Fibroblast of mammary gland (primary cell): ENCODE results near the gene MYH15.

Experiments
- DNase-seq: peaks from one replicate; pipeline ENCODE4 v3.0.0-alpha.2; 2010; ENCODE audit warnings: low read depth
- H3K4me3 ChIP-seq: 2 replicates; pipeline ENCODE4 v1.5.1; 2011; ENCODE audit warnings: low read depth, mild to moderate bottlenecking, low read length, moderate library complexity; ENCODE audit not compliant: control insufficient read depth
- TF ChIP-seq, protein P1 (sequence below): conservative IDR thresholded peaks from 2 replicates; pipeline ENCODE4 v1.5.1; 2011; ENCODE audit warnings: low read depth, low read length, inconsistent platforms; ENCODE audit not compliant: control insufficient read depth, insufficient read depth

MYH15 gene

DNA sequence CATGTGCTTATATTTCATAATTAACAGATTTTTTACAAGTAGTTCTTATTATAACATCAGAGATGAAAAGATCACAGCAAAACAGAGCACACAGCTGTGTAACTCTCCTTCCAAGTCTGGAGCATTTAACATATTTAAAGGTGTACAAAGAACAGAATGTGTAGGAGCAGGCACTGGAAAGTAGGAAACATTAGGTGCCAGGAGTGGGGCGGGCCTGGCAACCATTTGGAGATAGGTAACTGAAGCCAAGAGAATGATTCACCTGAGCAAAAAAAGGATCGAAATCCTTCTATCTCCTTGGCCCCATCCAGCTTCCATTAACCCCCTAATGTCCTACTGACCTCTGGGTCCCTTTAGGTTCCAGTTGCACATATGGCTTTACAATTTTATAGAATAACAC, 2.3 kb upstream of the MYH15 start:
- TF ChIP-seq, protein P1, sequence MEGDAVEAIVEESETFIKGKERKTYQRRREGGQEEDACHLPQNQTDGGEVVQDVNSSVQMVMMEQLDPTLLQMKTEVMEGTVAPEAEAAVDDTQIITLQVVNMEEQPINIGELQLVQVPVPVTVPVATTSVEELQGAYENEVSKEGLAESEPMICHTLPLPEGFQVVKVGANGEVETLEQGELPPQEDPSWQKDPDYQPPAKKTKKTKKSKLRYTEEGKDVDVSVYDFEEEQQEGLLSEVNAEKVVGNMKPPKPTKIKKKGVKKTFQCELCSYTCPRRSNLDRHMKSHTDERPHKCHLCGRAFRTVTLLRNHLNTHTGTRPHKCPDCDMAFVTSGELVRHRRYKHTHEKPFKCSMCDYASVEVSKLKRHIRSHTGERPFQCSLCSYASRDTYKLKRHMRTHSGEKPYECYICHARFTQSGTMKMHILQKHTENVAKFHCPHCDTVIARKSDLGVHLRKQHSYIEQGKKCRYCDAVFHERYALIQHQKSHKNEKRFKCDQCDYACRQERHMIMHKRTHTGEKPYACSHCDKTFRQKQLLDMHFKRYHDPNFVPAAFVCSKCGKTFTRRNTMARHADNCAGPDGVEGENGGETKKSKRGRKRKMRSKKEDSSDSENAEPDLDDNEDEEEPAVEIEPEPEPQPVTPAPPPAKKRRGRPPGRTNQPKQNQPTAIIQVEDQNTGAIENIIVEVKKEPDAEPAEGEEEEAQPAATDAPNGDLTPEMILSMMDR: no peak
- no peak overlapping the region for H3K4me3 ChIP-seq
- no peak for DNase-seq

DNA sequence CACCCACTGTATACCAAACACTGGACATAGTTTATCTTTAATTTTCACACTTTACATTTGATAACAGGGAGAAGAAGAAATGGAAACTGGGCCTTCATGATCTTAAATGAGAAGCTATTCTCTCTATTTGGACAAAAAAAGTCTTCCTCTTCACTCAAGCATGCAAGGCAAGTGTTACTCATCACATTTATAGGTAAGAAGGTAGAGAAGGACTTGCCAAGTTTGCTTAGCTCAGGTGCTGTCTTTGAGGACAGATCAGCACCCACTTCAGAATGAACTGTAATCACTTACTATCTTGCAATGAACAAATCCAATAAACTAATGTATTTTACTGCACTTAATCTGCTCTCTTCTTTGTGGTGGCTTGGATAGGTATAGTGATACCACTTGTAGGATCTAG, 1.1 kb upstream of the MYH15 start:
- no peak for DNase-seq
- TF ChIP-seq, protein P1: no peak
- no peak overlapping the region for H3K4me3 ChIP-seq

DNA sequence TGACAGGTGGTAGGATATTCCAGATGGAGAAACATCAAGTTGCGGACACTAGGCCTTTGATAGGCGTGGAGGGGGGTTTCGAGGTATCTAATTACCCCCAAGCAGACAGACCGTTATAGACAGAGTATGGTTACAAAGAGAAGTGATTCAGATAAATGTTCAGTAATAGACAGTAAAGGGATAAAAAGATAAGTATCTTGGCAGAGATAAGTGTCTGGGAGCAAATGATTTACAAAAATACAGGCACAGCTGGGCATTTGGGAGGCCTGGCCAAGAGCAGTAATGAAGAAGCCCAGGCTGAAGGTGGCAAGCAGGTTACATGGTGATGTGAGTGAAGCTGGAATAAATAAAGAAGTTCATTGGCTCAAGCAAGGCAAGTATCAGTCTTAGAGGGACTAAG, 659 bp upstream of the MYH15 start:
- TF ChIP-seq, protein P1: no peak
- H3K4me3 ChIP-seq: no peak overlapping the region
- DNase-seq: no peak

DNA sequence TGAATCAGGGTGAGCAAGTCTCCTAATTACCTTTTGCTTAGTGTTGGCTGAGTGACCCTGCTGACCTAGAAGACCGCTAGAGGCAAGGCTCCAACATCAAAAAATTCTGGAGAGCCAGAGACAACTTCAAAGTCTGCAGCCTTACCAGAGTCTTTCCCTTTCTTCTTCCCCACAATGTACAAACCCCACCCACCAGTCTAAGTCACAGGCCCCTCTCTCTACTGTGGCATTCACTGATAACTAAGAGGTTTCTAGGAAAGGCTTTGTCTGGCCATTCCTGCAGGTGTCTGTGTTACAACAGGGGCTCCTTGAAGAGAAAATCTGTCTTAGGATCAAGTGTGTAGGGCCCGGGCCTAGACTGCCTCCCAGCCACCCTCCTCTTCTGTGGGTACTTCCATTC, 525 bp downstream of the MYH15 start:
- TF ChIP-seq, protein P1: no peak
- H3K4me3 ChIP-seq: no peak overlapping the region
- no peak for DNase-seq

DNA sequence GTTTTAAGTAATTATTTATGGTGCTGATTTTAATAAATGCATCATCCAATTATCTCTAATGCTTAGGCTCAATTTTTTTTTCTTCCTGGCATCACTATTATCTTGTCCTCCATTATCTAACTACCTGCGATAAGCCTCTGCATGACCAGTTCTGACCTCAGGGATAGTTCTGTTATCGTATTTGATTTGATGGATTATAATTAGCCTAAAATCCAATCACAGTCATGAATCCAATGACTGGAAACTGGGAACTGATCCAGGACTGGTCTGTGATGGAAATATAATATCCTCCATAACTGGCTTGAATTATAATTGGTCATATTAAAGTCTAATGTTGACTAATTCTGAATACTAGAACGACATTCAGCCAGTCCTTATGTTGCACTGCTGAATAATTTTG, 1.1 kb downstream of the MYH15 start:
- no peak overlapping the region for H3K4me3 ChIP-seq
- TF ChIP-seq, protein P1: no peak
- DNase-seq: peak; percentile 16

DNA sequence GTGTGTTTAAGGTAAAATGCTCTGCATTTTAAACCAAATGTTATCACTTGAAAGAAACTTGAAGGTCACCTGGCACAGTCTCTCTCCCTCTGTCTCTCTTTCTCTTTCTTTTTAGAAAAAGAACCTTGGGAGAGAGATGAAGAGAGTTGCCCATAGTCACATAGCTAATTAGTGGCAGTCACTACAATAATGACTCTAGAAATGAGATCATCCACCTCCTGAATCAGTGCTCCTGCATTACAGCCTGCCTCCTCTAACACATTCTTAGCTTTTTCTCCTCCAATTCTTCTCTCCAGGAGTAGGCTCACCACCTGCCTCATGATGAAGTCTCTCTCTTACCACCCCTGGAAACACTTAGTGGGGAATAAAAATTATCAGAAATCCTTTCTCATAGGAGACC, 2.5 kb downstream of the MYH15 start:
- TF ChIP-seq, protein P1: no peak
- no peak for DNase-seq
- no peak overlapping the region for H3K4me3 ChIP-seq

DNA sequence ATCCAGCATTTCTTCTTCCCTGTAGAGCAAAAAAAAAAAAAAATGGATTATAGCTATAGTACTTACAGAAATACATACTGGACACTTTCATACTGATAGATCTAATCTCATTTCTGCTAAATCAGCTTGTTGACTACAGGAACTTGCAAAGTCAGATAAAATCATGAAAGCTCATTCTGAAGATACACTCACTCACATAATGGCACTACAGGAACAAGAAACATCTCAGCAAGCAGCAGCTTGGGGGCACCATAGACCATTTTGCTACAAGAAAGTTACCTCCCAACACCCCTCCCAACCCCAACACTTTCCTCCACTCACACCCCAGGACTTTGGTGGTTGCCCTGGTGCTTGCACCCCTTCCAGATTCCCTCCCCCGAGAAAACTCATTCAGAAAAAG, 4.6 kb downstream of the MYH15 start:
- DNase-seq: no peak
- TF ChIP-seq, protein P1: no peak
- no peak overlapping the region for H3K4me3 ChIP-seq
